ENCODE results near the gene GSTO1.

Gene GSTO1

DNA sequence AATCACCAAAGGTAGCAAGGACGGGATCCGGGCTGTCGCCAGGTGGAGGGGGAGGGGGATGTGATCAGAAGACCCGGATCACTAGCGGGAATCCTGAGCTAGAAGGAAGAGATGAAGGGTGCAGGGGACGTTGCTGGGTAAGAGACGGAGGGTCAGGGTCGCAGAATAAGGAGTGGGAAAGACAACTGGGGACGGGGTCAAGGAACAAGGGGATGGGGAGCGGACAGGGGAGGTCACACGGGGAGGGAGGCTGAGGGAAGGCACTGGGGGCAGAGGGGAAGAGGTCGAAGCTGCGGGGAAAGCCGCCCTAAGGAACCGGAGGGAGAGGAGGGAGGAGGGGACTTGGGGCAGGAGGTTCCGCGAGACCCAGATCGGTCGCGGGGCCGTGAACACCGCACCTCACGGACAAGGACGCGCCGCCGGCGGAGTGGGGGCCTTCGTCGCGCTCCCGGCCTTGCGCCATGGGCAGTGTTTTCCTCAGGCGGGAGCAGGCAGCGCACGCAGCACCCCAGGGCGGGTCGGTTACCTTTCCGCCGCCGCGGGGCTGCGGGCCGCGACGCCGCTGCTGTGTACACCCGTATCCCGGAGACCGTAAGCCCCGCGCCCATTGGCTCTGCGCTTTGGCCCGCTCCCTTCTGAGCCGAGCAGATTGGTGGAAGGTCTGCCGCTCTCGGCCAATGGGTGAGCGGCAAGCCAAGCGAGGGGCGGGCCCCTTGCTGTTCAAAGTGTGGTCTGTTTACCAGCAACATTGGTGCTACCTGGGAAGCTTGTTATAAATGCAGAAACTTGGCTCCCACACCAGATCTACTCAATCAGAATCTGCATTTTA, 22.7 kb upstream of the GSTO1 start, which contains the start of gene CFAP43 (continued):
- TF ChIP-seq ZNF792 (tag by site-specific recombination; IDR thresholded peaks at IDR 0.05) (peak; percentile 73), ZNF473 (tag by site-specific recombination; IDR thresholded peaks at IDR 0.05) (no peak), ZNF707 (tag by site-specific recombination; IDR thresholded peaks at IDR 0.05) (0 out of 2 replicates have a peak, but pooled peaks have one; percentile 11), ZNF292 (tag by site-specific recombination; IDR thresholded peaks at IDR 0.05; ENCODE audit: borderline replicate concordance, low read depth) (no peak), ZBTB26 (tag by site-specific recombination; optimal IDR thresholded peaks at IDR 0.05) (peak; percentile 100), RBAK (tag by site-specific recombination; IDR thresholded peaks at IDR 0.05) (no peak), ZNF157 (tag by site-specific recombination; IDR thresholded peaks at IDR 0.05) (no peak), ZNF530 (tag by site-specific recombination; IDR thresholded peaks at IDR 0.05; ENCODE audit: low read depth) (no peak), ZNF548 (tag by site-specific recombination; IDR thresholded peaks at IDR 0.05) (no peak), KLF10 (tag by site-specific recombination; IDR thresholded peaks at IDR 0.05) (peak; percentile 24; the same call in 1 of the 2 replicates), ZNF10 (tag by site-specific recombination; IDR thresholded peaks at IDR 0.05) (no peak; the same call in 1 of the 2 replicates), ZNF37A (tag by site-specific recombination; IDR thresholded peaks at IDR 0.05) (no peak), ZNF621 (tag by site-specific recombination; IDR thresholded peaks at IDR 0.05) (no peak), ZFP37 (tag by site-specific recombination; IDR thresholded peaks at IDR 0.05) (0 out of 2 replicates have a peak, but pooled peaks have one; percentile 55), KLF16 (tag by site-specific recombination; IDR thresholded peaks at IDR 0.05) (peak; percentile 87), ZNF114 (tag by site-specific recombination; IDR thresholded peaks at IDR 0.05) (no peak), ZNF571 (tag by site-specific recombination; IDR thresholded peaks at IDR 0.05) (no peak), ZNF423 (tag by site-specific recombination; IDR thresholded peaks at IDR 0.05) (peak; percentile 97), ZSCAN18 (tag by site-specific recombination; IDR thresholded peaks at IDR 0.05) (no peak), ZNF600 (tag by site-specific recombination; IDR thresholded peaks at IDR 0.05) (peak; percentile 74), SP3 (tag by site-specific recombination; IDR thresholded peaks at IDR 0.05) (peak; percentile 77), ZNF658 (tag by site-specific recombination; IDR thresholded peaks at IDR 0.05) (no peak), ZNF677 (tag by site-specific recombination; IDR thresholded peaks at IDR 0.05) (no peak), ZNF558 (tag by site-specific recombination; IDR thresholded peaks at IDR 0.05) (no peak), ZNF18 (tag by site-specific recombination; IDR thresholded peaks at IDR 0.05) (no peak), ZNF221 (tag by site-specific recombination; IDR thresholded peaks at IDR 0.05; ENCODE audit: borderline replicate concordance) (no peak), ZNF416 (tag by site-specific recombination; IDR thresholded peaks at IDR 0.05) (no peak), YY1 (tag by site-specific recombination; IDR thresholded peaks at IDR 0.05) (peak; percentile 59; the same call in 1 of the 2 replicates), ZNF701 (tag by site-specific recombination; IDR thresholded peaks at IDR 0.05) (0 out of 2 replicates have a peak, but pooled peaks have one; percentile 38)
- TF ChIP-seq, protein P1, sequence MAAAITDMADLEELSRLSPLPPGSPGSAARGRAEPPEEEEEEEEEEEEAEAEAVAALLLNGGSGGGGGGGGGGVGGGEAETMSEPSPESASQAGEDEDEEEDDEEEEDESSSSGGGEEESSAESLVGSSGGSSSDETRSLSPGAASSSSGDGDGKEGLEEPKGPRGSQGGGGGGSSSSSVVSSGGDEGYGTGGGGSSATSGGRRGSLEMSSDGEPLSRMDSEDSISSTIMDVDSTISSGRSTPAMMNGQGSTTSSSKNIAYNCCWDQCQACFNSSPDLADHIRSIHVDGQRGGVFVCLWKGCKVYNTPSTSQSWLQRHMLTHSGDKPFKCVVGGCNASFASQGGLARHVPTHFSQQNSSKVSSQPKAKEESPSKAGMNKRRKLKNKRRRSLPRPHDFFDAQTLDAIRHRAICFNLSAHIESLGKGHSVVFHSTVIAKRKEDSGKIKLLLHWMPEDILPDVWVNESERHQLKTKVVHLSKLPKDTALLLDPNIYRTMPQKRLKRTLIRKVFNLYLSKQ (tag by site-specific recombination; IDR thresholded peaks at IDR 0.05; ENCODE audit: borderline replicate concordance) = no peak
- TF ChIP-seq, protein P2, sequence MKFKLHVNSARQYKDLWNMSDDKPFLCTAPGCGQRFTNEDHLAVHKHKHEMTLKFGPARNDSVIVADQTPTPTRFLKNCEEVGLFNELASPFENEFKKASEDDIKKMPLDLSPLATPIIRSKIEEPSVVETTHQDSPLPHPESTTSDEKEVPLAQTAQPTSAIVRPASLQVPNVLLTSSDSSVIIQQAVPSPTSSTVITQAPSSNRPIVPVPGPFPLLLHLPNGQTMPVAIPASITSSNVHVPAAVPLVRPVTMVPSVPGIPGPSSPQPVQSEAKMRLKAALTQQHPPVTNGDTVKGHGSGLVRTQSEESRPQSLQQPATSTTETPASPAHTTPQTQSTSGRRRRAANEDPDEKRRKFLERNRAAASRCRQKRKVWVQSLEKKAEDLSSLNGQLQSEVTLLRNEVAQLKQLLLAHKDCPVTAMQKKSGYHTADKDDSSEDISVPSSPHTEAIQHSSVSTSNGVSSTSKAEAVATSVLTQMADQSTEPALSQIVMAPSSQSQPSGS (tag by site-specific recombination; IDR thresholded peaks at IDR 0.05; ENCODE audit: low read depth) = no peak
